Skeletal muscle cell (primary cell): Measurements from ENCODE around the gene CAPZB.

Source experiments
- DNase-seq: peaks from one replicate; pipeline ENCODE4 v3.0.0-alpha.2; 2010; ENCODE audit warnings: low read depth
- H3K4me3 ChIP-seq: 2 replicates; pipeline ENCODE4 v1.5.1; 2011; ENCODE audit warnings: low read depth, mild to moderate bottlenecking, control low read depth, low read length, moderate library complexity

Gene CAPZB

GRCh38 chr1:19343617-19344350 is 141.6 kb downstream of the CAPZB start:
- H3K4me3 ChIP-seq, result no peak overlapping the region
- DNase-seq, result no peak

GRCh38 chr1:19342894-19343616 is 142.3 kb downstream of the CAPZB start:
- no peak for DNase-seq
- H3K4me3 ChIP-seq, result no peak overlapping the region

- DNase-seq, result no peak
Measured at GRCh38 chr1:19342062-19342750, 143.1 kb downstream of the CAPZB start.

GRCh38 chr1:19341201-19342061 is 143.9 kb downstream of the CAPZB start:
- DNase-seq, result peak; percentile 19
- H3K4me3 ChIP-seq, result no peak overlapping the region

More at GRCh38 chr1:19342062-19342750, 143.1 kb downstream of the CAPZB start:
- H3K4me3 ChIP-seq, result no peak overlapping the region

GRCh38 chr1:19340387-19340937 is 144.9 kb downstream of the CAPZB start:
- H3K4me3 ChIP-seq, result no peak overlapping the region
- DNase-seq, result no peak

- no peak for DNase-seq
- H3K4me3 ChIP-seq, result no peak overlapping the region
Measured at GRCh38 chr1:19339214-19339861, 146.0 kb downstream of the CAPZB start.

GRCh38 chr1:19338323-19338762 is 147.0 kb downstream of the CAPZB start:
- H3K4me3 ChIP-seq, result no peak overlapping the region
- DNase-seq, result no peak

GRCh38 chr1:19337289-19337688 is 148.1 kb downstream of the CAPZB start:
- DNase-seq, result no peak
- no peak overlapping the region for H3K4me3 ChIP-seq

- no peak for DNase-seq
- no peak overlapping the region for H3K4me3 ChIP-seq
Measured at GRCh38 chr1:19336543-19336942, 148.8 kb downstream of the CAPZB start.

- DNase-seq, result no peak
- H3K4me3 ChIP-seq, result no peak overlapping the region
Measured at GRCh38 chr1:19333587-19334354, 151.6 kb downstream of the CAPZB start.

- H3K4me3 ChIP-seq, result no peak overlapping the region
- DNase-seq, result no peak
Measured at GRCh38 chr1:19332832-19333231, 152.5 kb downstream of the CAPZB start.

GRCh38 chr1:19331262-19331878 is 154.0 kb downstream of the CAPZB start:
- DNase-seq, result no peak

GRCh38 chr1:19330449-19331135 is 154.7 kb downstream of the CAPZB start:
- no peak overlapping the region for H3K4me3 ChIP-seq
- no peak for DNase-seq

More at GRCh38 chr1:19331262-19331878, 154.0 kb downstream of the CAPZB start:
- H3K4me3 ChIP-seq, result no peak overlapping the region

- H3K4me3 ChIP-seq, result no peak overlapping the region
- DNase-seq, result no peak
Measured at GRCh38 chr1:19329611-19330010, 155.7 kb downstream of the CAPZB start.

GRCh38 chr1:19329188-19329587 is 156.2 kb downstream of the CAPZB start:
- no peak overlapping the region for H3K4me3 ChIP-seq
- DNase-seq, result no peak

- H3K4me3 ChIP-seq, result no peak overlapping the region
- DNase-seq, result no peak
Measured at GRCh38 chr1:19328486-19328885, 156.9 kb downstream of the CAPZB start.

GRCh38 chr1:19327736-19328135 is 157.6 kb downstream of the CAPZB start:
- no peak for DNase-seq
- no peak overlapping the region for H3K4me3 ChIP-seq
